Lung (tissue), 12 donors: ENCODE results near the gene RELN. TPM values are rescaled to one million over a fixed set of nuclear protein-coding genes. Genes with fewer than 3 reads are reported as not detected.

Experiments
- ATAC-seq: fragments of 200-7000 bp; cut with Tn5 transposase; one replicate; pipeline ENCODE4 v1.9.1; 2020; ENCODE audit warnings: moderate number of reproducible peaks; ENCODE audit not compliant: insufficient read depth, low FRiP score
- DNase-seq, 3 donors: peaks; one replicate each; pipeline ENCODE4 v3.0.0-alpha.2; 2013 to 2017
- H3K27ac ChIP-seq, 2 donors: one replicate each; pipeline ENCODE4 v1.5.1; 2013; ENCODE audit warnings: mild to moderate bottlenecking in 2 of 2, moderate library complexity in 2 of 2, control low read depth in 1 of 2, inconsistent platforms in 1 of 2, low read depth in 1 of 2, low read length in 1 of 2
- H3K27me3 ChIP-seq, 3 donors: one replicate each; pipeline ENCODE4 v1.5.1; 2013; ENCODE audit warnings: low read length in 2 of 3; ENCODE audit not compliant: control insufficient read depth in 3 of 3, insufficient read depth in 3 of 3
- H3K36me3 ChIP-seq, 4 donors: one replicate each; pipeline ENCODE4 v1.5.1; 2013; ENCODE audit warnings: low read length in 4 of 4, mild to moderate bottlenecking in 1 of 4, moderate library complexity in 1 of 4; ENCODE audit not compliant: control insufficient read depth in 4 of 4, insufficient read depth in 4 of 4
- H3K4me1 ChIP-seq, 5 donors: one replicate each; pipeline ENCODE4 v1.5.1; 2013; ENCODE audit warnings: low read length in 5 of 5, mild to moderate bottlenecking in 2 of 5, moderate library complexity in 1 of 5; ENCODE audit not compliant: control insufficient read depth in 5 of 5, insufficient read depth in 5 of 5
- H3K4me3 ChIP-seq: one replicate; pipeline ENCODE4 v1.5.1; 2013; ENCODE audit warnings: mild to moderate bottlenecking, control low read depth, moderate library complexity
- H3K9ac ChIP-seq, 2 donors: one replicate each; pipeline ENCODE4 v1.5.1; 2013; ENCODE audit warnings: low read length in 2 of 2, control low read depth in 1 of 2; ENCODE audit not compliant: insufficient read depth in 1 of 2
- H3K9me3 ChIP-seq, 4 donors: one replicate each; pipeline ENCODE4 v1.5.1; 2013; ENCODE audit warnings: low read length in 3 of 4, mild to moderate bottlenecking in 1 of 4, moderate library complexity in 1 of 4; ENCODE audit not compliant: control insufficient read depth in 4 of 4, insufficient read depth in 3 of 4
- WGBS, 2 donors: extraction: QIAGEN DNeasy Blood & Tissue Kit; methylation state at CpG; one replicate each; pipeline ENCODE4 v1.1.7; 2013; 5-methylcytosine and 5-hydroxymethylcytosine counted together
- polyA plus RNA-seq, 2 donors: library from polyadenylated mRNA; stranded (reverse); fragments of 200-250 nt; gene quantifications; one replicate each; pipeline ENCODE4 v1.2.1, GENCODE V29; 2013
- total RNA-seq, 2 donors: library from RNA; depleted of rRNA in 1 of 2; stranded (reverse); fragments of >200 nt in 1 of 2; gene quantifications; one replicate each; pipeline ENCODE4 v1.2.1, GENCODE V29; 2014 to 2021
- TF ChIP-seq, protein P1 (sequence below): IDR thresholded peaks from 2 replicates; pipeline ENCODE4 v1.5.1; 2012; ENCODE audit warnings: mild to moderate bottlenecking; ENCODE audit errors: control extremely low read depth, extremely low read depth
- donor health status: control.
- donor health status: control.
- donor health status: Bipolar disorder and iron deficiency.
- donor health status: healthy.
- donor health status: DM: yes; HTN: yes; CAD: no.

RELN gene
- total and polyA plus RNA-seq, 4 donors: 0.24 to 7.7 (median 2.0) TPM

DNA sequence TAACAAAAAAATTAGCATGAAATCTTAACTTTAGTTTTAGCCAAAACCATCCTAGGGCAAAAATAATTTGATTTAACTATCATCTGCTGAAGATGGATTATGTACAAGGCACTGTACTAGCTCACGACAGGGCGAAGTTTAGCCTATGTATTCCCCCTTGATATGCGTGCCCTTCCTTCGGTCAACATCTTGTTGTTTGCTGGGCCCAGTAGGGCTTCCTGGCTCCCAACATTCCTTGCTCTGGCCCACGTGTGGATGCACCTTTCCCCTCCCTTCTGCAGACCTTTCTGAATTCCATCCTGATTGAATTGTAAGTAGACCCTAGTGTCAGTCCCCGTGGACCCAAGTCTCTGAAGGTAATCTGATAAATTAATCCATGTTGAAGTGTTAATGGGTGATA, 212.0 kb downstream of the RELN start:
- ATAC-seq (no peak), DNase-seq (no peak)
- Histone ChIP-seq H3K36me3 (no peaks in the 10 kb centered on the region), H3K9me3 (no peaks in the 10 kb centered on the region), H3K4me1 (no peaks in the 10 kb centered on the region), H3K27me3 (no peaks in the 10 kb centered on the region), H3K27ac (no peak overlapping the region), H3K4me3 (no peak overlapping the region), H3K9ac (no peak overlapping the region)
- TF ChIP-seq, protein P1, sequence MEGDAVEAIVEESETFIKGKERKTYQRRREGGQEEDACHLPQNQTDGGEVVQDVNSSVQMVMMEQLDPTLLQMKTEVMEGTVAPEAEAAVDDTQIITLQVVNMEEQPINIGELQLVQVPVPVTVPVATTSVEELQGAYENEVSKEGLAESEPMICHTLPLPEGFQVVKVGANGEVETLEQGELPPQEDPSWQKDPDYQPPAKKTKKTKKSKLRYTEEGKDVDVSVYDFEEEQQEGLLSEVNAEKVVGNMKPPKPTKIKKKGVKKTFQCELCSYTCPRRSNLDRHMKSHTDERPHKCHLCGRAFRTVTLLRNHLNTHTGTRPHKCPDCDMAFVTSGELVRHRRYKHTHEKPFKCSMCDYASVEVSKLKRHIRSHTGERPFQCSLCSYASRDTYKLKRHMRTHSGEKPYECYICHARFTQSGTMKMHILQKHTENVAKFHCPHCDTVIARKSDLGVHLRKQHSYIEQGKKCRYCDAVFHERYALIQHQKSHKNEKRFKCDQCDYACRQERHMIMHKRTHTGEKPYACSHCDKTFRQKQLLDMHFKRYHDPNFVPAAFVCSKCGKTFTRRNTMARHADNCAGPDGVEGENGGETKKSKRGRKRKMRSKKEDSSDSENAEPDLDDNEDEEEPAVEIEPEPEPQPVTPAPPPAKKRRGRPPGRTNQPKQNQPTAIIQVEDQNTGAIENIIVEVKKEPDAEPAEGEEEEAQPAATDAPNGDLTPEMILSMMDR: no peak
- WGBS, 2 donors: 71 to 75% methylated on average over 6 of the region's 6 CpGs

DNA sequence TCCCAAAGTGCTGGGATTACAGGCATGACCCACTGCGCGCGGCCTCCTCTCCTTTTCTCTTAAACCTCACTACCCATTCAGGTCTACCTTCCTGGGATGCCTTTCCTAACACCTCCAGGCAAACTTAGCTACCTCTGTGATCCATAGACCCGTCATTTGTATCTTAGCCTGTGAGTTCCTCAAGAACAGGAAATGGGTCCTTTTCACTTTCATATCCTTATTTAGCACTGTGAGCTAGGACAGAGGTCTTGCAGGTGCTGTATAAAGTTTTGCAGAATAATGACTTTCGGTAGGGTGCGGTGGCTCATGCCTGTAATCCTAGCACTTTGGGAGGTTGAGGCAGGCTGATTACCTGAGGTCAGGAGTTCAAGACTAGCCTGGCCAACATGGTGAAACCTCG, 215.7 kb downstream of the RELN start:
- Histone ChIP-seq H3K27me3 (no peaks in the 10 kb centered on the region), H3K9ac (no peak overlapping the region), H3K27ac (no peak overlapping the region), H3K4me3 (no peak overlapping the region), H3K36me3 (no peaks in the 10 kb centered on the region), H3K9me3 (peaks cover 0 to 2% (median 0%) of the 10 kb centered on the region in 4 donors), H3K4me1 (no peaks in the 10 kb centered on the region)
- TF ChIP-seq, protein P1: no peak
- DNase-seq (no peak), ATAC-seq (no peak)
- WGBS, 2 donors: 86 to 89% methylated on average over 7 of the region's 7 CpGs

DNA sequence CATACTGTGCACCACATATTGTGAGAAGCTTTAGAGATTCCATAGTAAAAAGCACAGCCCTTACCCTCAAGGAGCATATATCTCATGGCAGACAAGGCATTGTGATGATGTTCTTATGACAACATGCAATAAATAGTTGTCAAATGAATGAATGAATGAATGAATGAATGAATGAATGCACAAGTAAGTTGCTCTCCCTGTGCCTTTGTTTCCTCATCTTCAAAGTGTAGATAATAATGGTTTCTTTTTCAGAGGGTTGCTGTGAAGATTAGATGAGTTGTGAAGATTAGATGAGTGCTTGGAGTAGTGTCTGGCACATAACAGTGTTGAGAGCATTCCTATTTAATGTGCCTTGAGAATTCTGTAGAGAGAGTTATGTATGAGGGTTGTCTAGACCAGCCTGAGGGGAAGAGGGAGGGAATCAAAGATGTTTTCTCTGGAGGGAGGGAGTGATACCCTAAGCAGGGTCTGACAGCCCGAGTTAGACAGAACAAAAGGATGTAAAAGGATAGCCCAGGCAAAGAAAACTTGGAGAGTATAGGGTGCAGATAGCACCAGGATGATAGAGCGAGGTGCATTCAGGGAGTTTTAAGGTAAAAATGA, 217.2 kb downstream of the RELN start:
- H3K4me1 ChIP-seq: no peaks in the 10 kb centered on the region
- H3K27me3 ChIP-seq: no peaks in the 10 kb centered on the region
- peaks cover 0 to 2% (median 0%) of the 10 kb centered on the region in 4 donors for H3K9me3 ChIP-seq
- no peak for ATAC-seq
- H3K9ac ChIP-seq: no peak overlapping the region
- no peaks in the 10 kb centered on the region for H3K36me3 ChIP-seq
- H3K4me3 ChIP-seq: no peak overlapping the region
- no peak overlapping the region for H3K27ac ChIP-seq
- TF ChIP-seq, protein P1: no peak
- WGBS, 2 donors: 68 to 71% methylated on average over 2 of the region's 2 CpGs
- no peak for DNase-seq

DNA sequence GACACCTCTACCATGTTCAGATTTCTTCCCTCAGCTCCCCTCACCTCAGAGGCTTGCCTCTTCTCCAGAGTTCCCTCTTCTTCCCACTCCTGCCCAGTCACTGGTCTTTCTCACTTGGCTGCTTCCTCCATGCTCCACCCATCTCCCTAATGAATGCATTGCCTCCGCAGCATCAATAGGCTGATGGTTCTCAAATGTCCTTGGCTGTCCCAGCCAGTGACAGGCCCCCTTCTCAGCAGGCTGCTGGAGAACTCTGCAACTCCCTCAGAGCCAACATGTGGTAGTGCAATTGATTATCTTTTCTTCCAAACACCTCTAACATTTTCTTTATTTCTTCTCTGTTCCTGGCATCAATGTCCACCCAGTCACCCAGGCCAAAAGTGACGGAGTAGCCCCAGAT, 218.2 kb downstream of the RELN start:
- Histone ChIP-seq H3K4me1 (peaks cover 0 to 5% (median 0%) of the 10 kb centered on the region in 5 donors), H3K9ac (no peak overlapping the region), H3K27me3 (no peaks in the 10 kb centered on the region), H3K27ac (no peak overlapping the region), H3K36me3 (no peaks in the 10 kb centered on the region), H3K4me3 (no peak overlapping the region), H3K9me3 (peaks cover 0 to 2% (median 0%) of the 10 kb centered on the region in 4 donors)
- TF ChIP-seq, protein P1: no peak
- WGBS, 2 donors: 80 to 90% methylated on average over 2 of the region's 2 CpGs
- no peak for DNase-seq
- ATAC-seq: no peak
